Hepatocyte (in vitro differentiated cells): Measurements from ENCODE around the gene TFDP2.

Source experiments
- EZH2 ChIP-seq: fragments of 200-600 bp; sonication (generic); IDR thresholded peaks from 2 replicates; pipeline ENCODE4 v1.6.1; 2016; ENCODE audit warnings: antibody characterized with exemption, mild to moderate bottlenecking, borderline replicate concordance
- EZH2phosphoT487 ChIP-seq: fragments of 200-600 bp; sonication (generic); IDR thresholded peaks from one replicate; pipeline ENCODE4 v1.6.1; 2018; ENCODE audit warnings: antibody characterized with exemption, mild to moderate bottlenecking, low read depth, moderate library complexity; ENCODE audit not compliant: unreplicated experiment, severe bottlenecking
- TF ChIP-seq, protein P1 (sequence below): fragments of 200-600 bp; sonication (generic); IDR thresholded peaks from 2 replicates; pipeline ENCODE4 v1.5.1; 2016; ENCODE audit warnings: antibody characterized with exemption, mild to moderate bottlenecking; ENCODE audit not compliant: poor library complexity

DNA sequence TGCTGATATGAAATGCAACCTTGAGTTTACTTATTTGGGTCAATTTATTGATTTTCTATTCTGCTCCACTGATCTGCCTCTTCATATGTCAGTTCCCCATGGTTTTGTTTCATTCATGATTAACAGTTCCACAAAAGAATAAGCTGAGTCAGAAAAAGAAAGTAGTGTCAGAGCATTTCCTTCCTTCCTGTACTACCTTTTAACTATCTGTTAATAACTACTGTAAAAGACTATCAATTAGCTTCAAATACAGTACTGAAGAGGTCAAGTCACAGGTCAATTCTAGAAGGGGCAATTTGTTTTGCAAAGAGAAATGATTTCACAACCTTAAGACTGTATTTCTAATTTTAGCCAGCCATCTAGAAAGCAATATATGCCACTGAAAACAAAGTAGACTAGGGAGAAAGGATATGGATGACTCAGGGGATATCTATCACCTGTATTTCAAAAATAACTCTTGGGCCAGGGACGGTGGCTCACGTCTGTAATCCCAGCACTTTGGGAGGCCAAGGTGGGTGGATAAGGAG lies 129.5 kb downstream of the TFDP2 start:
- TF ChIP-seq, protein P1, sequence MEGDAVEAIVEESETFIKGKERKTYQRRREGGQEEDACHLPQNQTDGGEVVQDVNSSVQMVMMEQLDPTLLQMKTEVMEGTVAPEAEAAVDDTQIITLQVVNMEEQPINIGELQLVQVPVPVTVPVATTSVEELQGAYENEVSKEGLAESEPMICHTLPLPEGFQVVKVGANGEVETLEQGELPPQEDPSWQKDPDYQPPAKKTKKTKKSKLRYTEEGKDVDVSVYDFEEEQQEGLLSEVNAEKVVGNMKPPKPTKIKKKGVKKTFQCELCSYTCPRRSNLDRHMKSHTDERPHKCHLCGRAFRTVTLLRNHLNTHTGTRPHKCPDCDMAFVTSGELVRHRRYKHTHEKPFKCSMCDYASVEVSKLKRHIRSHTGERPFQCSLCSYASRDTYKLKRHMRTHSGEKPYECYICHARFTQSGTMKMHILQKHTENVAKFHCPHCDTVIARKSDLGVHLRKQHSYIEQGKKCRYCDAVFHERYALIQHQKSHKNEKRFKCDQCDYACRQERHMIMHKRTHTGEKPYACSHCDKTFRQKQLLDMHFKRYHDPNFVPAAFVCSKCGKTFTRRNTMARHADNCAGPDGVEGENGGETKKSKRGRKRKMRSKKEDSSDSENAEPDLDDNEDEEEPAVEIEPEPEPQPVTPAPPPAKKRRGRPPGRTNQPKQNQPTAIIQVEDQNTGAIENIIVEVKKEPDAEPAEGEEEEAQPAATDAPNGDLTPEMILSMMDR, result no peak
- TF ChIP-seq EZH2phosphoT487, result no peak
- no peak for TF ChIP-seq EZH2
